ENCODE results near the gene SMG6. TPM values are rescaled to one million over a fixed set of nuclear protein-coding genes. Genes with fewer than 3 reads are reported as not detected.
"Not testable (repeated sequence)": the region's sequence is repeated elsewhere in the genome, so short reads cannot be mapped to it uniquely, and the experiment has no call there.

The SMG6 gene
- total RNA-seq, 1 donor from 2014 or later = 38.1 TPM

GRCh38 chr17:2319051-2319450 is 15.5 kb upstream of the SMG6 start:
- H3K9me3 Mint-ChIP-seq (ENCODE audit: unreplicated experiment) = no peaks in the 10 kb centered on the region
- H3K27me3 Mint-ChIP-seq (ENCODE audit: unreplicated experiment) = no peaks in the 10 kb centered on the region
- H3K27ac Mint-ChIP-seq (ENCODE audit: unreplicated experiment) = no peak overlapping the region
- H3K4me3 Mint-ChIP-seq (ENCODE audit: unreplicated experiment) = peak overlapping the region; percentile 18
- peaks cover 25% of the 10 kb centered on the region for H3K36me3 Mint-ChIP-seq (ENCODE audit: low read depth, unreplicated experiment)
- TF ChIP-seq CTCF (IDR thresholded peaks at IDR 0.05; ENCODE audit: unreplicated experiment) = no peak
- no peak for DNase-seq (ENCODE audit: low spot score)
- H3K4me1 Mint-ChIP-seq (ENCODE audit: unreplicated experiment) = no peaks in the 10 kb centered on the region

GRCh38 chr17:2317796-2318195 is 14.2 kb upstream of the SMG6 start:
- no peak for TF ChIP-seq CTCF (IDR thresholded peaks at IDR 0.05; ENCODE audit: unreplicated experiment)
- Mint-ChIP-seq H3K27ac (ENCODE audit: unreplicated experiment) (no peak overlapping the region), H3K9me3 (ENCODE audit: unreplicated experiment) (no peaks in the 10 kb centered on the region), H3K4me1 (ENCODE audit: unreplicated experiment) (no peaks in the 10 kb centered on the region), H3K4me3 (ENCODE audit: unreplicated experiment) (no peak overlapping the region), H3K27me3 (ENCODE audit: unreplicated experiment) (no peaks in the 10 kb centered on the region), H3K36me3 (ENCODE audit: low read depth, unreplicated experiment) (peaks cover 18% of the 10 kb centered on the region)
- DNase-seq (ENCODE audit: low spot score) = no peak

- H3K36me3 Mint-ChIP-seq (ENCODE audit: low read depth, unreplicated experiment) = peaks cover 14% of the 10 kb centered on the region
- H3K4me3 Mint-ChIP-seq (ENCODE audit: unreplicated experiment); DNase-seq (ENCODE audit: low spot score); H3K9me3 Mint-ChIP-seq (ENCODE audit: unreplicated experiment); H3K27ac Mint-ChIP-seq (ENCODE audit: unreplicated experiment); H3K4me1 Mint-ChIP-seq (ENCODE audit: unreplicated experiment); H3K27me3 Mint-ChIP-seq (ENCODE audit: unreplicated experiment): not testable (repeated sequence)
Observed at GRCh38 chr17:2316916-2317205, 13.3 kb upstream of the SMG6 start.

- Mint-ChIP-seq H3K9me3 (ENCODE audit: unreplicated experiment) (no peaks in the 10 kb centered on the region), H3K36me3 (ENCODE audit: low read depth, unreplicated experiment) (no peaks in the 10 kb centered on the region), H3K4me3 (ENCODE audit: unreplicated experiment) (no peak overlapping the region), H3K4me1 (ENCODE audit: unreplicated experiment) (no peaks in the 10 kb centered on the region), H3K27me3 (ENCODE audit: unreplicated experiment) (no peaks in the 10 kb centered on the region), H3K27ac (ENCODE audit: unreplicated experiment) (no peak overlapping the region)
- no peak for TF ChIP-seq CTCF (IDR thresholded peaks at IDR 0.05; ENCODE audit: unreplicated experiment)
- DNase-seq (ENCODE audit: low spot score) = no peak
Observed at GRCh38 chr17:2312736-2313135, 9.2 kb upstream of the SMG6 start.

- Mint-ChIP-seq H3K4me1 (ENCODE audit: unreplicated experiment) (peaks cover 4% of the 10 kb centered on the region), H3K9me3 (ENCODE audit: unreplicated experiment) (no peaks in the 10 kb centered on the region), H3K4me3 (ENCODE audit: unreplicated experiment) (no peak overlapping the region), H3K27ac (ENCODE audit: unreplicated experiment) (no peak overlapping the region), H3K27me3 (ENCODE audit: unreplicated experiment) (no peaks in the 10 kb centered on the region), H3K36me3 (ENCODE audit: low read depth, unreplicated experiment) (no peaks in the 10 kb centered on the region)
- DNase-seq (ENCODE audit: low spot score) = no peak
- no peak for TF ChIP-seq CTCF (IDR thresholded peaks at IDR 0.05; ENCODE audit: unreplicated experiment)
Observed at GRCh38 chr17:2309338-2310154, 6.0 kb upstream of the SMG6 start.

Measured in endothelial cell (in vitro differentiated cells).